Renal cortex interstitium (tissue), 11 donors: ENCODE measurements around the gene TBC1D24. TPM values are rescaled to one million over a fixed set of nuclear protein-coding genes. Genes with fewer than 3 reads are reported as not detected.

ENCODE experiments used
- DNase-seq, 11 donors: peaks; one replicate each; pipeline ENCODE4 v3.0.0-alpha.2; 2013; ENCODE audit warnings: low read depth in 9 of 11, low spot score in 4 of 11; ENCODE audit errors: extremely low read depth in 1 of 11
- polyA plus RNA-seq, 3 donors: library from polyadenylated mRNA; unstranded; fragments of 120-200 nt; gene quantifications; one replicate each; pipeline ENCODE4 v1.2.1, GENCODE V29; 2013; ENCODE audit not compliant: insufficient read length in 3 of 3

The TBC1D24 gene
- polyA plus RNA-seq, 3 donors = 15.2 to 19.6 (median 19.0) TPM

DNA sequence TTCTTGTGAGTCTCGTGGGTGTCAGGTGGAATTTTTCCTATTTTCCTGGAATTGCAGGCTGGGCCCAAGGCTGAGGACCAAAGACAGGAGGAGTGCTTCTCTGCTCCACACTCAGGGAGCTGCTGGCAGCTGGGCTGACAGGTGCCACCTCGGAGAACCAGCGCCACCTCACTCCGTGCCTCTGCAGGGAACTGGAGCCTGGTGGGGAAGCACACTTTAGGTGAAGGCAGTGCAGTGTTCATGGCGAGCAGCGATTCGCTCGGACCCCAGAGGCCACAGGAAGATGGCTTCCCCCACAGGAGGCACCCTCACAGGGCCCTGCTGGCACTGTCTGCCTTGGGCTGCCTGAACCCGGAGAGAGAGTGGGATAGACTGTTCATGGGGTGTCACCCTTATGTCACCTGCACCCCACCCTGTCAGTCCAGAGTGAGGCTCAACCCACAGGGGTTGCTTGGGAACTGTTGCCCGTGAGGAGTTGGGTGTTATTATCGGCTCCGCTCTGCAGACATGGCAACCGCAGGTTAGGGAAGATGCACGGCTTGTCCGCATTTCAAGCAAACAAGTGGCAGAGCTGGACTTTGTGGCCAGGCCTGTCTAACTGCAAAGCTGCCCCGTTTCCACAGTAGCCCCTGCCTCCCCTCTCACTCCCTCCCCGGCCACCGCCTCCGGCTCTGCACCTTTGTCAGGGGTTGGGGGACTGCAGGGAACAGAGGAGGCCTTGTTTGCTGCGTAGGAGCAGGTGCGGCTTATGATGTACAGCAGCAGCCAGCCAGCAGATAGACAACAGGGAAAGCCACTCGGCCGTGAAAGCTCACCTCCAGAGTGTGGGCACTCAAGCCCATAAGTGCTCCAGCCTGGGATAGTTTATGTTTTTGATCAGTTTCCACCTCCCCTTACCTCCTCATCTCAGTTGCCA is 15.5 kb downstream of the TBC1D24 start:
- no peak for DNase-seq

- no peak for DNase-seq
Observed at GRCh38 chr16:2492292-2492691, 17.4 kb downstream of the TBC1D24 start.

GRCh38 chr16:2493605-2494004 is 18.7 kb downstream of the TBC1D24 start:
- DNase-seq = no peak

- DNase-seq = no peak
Observed at GRCh38 chr16:2494616-2495015, 19.7 kb downstream of the TBC1D24 start.

DNA sequence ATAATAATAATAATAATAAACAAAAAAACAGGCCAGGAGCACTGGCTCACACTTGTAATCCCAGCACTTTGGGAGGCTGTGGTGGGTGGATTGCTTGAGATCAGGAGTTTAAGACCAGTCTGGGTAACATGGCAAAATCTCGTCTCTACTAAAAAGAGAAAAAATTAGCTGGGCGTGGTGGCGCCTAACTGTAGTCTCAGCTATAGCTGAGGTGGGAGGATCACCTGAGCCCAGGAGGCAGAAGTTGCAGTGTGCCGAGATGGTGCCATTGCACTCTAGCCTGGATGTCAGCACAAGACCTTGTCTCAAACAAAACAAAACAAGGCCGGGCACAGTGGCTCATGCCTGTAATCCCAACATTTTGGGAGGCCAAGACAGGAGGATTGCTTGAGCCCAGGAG is 20.1 kb downstream of the TBC1D24 start:
- no peak for DNase-seq

DNA sequence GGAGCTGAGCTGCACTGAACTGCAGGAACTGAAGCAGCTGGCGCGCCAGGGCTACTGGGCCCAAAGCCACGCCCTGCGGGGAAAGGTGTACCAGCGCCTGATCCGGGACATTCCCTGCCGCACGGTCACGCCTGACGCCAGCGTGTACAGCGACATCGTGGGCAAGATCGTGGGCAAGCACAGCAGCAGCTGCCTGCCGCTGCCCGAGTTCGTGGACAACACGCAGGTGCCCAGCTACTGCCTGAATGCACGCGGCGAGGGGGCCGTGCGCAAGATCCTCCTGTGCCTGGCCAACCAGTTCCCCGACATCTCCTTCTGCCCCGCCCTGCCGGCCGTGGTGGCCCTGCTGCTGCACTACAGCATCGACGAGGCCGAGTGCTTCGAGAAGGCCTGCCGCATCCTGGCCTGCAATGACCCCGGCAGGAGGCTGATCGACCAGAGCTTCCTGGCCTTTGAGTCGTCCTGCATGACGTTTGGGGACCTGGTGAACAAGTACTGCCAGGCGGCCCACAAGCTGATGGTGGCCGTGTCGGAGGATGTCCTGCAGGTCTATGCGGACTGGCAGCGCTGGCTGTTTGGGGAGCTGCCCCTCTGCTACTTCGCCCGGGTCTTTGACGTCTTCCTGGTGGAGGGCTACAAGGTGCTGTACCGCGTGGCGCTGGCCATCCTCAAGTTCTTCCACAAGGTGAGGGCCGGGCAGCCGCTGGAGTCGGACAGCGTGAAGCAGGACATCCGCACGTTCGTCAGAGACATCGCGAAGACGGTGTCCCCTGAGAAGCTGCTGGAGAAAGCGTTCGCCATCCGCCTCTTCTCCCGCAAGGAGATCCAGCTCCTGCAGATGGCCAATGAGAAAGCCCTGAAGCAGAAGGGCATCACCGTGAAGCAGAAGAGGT is 21.5 kb downstream of the TBC1D24 start:
- no peak for DNase-seq

DNA sequence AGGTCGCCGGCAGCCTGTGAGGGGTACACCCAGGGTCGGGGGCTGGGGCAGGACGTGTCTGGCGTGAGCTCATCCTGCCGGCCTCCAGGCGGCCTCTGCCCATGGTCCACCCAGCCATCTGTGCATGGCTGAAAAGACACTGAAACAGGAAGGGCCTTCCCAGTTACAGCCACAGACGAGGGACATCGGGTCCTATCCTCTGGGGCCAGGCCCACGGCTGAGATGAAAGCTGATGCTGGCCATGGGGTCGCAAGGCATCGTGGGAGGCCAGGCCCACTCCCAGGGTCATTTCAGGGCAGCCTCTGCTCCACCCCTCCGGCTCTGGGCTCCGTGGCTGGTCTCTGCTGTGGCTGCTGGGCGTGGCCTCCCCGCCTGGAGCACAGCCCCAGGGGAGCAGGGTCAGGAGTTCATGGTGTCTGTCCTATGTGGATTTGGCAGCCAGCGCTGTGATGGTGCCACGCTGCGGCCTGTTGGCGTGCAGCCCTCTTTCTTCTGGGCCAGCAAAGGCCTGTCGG is 22.2 kb downstream of the TBC1D24 start:
- DNase-seq = no peak

DNA sequence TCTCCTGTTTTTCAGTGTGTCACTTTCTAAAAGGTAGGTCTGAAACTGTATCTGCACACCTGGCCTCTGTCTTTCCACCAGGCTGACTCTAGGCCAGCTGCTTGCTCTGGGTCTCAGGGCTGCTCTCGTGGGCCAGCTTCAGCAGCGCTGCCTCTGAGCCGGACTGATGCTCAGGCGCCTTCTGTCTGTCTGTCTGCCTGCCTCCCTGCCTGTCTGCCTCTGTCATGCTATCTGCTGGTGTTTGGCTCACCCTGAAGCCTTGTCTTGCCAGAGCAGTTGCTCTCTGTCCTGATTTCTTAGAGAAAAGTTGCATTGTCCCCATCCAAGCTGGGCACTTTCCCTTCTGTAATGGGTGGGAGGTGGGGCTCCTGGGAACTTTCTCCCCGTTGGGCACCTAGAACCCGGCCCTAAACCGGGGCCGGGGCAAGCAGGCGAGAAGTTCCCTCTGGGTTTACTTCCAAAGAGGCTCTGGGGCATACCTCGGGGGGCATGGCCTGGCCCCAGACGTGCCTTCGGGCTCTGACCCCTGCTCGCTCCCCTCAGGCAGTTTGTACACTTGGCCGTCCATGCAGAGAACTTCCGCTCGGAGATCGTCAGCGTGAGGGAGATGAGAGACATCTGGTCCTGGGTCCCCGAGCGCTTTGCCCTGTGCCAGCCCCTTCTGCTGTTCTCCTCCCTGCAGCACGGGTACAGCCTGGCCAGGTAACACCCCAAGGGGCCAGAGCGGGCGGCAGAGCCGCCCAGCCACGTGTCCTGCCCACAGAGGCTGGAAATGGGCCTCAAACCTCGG is 23.0 kb downstream of the TBC1D24 start:
- no peak for DNase-seq

DNA sequence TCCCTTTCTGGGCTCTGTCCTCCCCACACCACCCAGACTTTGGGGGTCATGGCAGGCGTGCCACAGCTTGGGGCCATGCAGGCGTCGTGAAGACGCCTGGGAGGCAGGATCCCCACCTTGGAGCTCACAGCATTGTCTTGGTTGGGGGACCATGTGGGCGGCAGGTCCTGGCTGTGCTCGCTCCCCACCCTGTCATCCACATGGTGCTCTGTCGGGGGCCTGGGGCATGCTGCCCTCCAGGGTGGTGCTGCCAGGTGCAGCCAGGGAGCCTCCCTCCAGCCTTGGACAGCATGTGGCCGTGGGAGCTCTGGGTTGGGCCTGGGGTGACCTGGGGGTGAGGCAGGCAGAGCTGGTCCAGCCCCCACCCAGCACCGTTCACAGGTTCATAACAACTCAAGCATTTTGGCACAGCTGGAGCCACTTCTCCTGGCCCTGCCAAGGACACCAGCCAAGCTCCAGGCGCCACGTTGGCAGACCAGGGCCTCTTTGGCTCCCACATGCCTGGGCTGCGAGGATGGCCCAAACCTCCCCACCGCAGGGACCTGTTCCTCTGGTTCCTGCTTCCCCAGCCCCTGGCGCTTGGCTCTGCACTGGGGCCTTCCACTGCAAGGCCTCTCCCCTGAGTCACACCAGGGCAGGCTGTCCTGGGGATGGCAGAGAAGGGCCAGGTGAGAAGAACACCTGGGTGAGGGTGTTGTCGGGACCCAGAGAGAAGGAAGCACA is 23.8 kb downstream of the TBC1D24 start:
- no peak for DNase-seq

DNA sequence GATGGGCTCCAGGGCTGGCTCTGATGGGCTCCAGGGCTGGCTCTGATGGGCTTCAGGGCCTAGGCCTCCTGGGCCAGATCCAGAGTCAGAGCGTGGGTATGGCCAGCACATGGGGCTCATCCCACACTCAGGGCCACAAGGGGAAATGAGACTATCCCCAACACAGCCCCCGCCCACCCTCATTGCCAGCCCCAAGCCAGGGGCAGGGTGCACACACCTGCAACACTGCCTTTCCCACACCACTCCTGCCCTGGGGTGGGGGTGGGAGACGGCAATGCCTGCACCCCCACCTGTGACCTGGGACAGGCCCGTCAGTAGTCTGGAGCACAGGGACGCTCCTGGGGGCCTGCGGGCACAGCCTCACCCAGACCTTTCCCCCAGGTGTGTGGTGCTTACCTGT is 24.5 kb downstream of the TBC1D24 start:
- DNase-seq = no peak

DNA sequence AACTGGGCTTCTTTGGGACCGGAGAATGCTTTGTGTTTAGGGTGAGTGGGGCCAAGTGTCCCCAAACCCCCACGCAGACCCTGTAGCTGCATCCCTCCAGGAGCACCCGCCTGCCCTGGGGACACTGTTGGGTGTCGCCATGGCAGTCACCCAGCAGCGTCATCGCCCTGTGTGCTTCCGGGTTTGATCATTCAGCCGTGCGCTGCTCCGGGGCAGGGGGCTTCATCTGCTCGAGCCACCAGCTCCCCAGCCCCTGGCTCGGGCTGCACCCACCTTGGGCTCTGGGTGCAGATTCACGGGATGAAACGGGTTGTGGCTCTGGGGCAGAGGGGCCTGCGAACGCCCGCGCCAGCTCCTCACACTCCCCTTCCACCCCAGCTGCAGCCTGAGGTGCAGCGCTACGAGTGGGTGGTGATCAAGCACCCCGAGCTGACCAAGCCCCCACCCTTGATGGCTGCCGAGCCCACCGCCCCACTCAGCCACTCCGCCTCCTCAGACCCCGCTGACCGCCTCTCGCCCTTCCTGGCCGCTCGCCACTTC is 25.0 kb downstream of the TBC1D24 start:
- DNase-seq = no peak

- no peak for DNase-seq
Observed at GRCh38 chr16:2500430-2500917, 25.5 kb downstream of the TBC1D24 start.

- DNase-seq = peak; percentile 69 to 86 (median 85)
Observed at GRCh38 chr16:2500918-2501750, 26.2 kb downstream of the TBC1D24 start.

DNA sequence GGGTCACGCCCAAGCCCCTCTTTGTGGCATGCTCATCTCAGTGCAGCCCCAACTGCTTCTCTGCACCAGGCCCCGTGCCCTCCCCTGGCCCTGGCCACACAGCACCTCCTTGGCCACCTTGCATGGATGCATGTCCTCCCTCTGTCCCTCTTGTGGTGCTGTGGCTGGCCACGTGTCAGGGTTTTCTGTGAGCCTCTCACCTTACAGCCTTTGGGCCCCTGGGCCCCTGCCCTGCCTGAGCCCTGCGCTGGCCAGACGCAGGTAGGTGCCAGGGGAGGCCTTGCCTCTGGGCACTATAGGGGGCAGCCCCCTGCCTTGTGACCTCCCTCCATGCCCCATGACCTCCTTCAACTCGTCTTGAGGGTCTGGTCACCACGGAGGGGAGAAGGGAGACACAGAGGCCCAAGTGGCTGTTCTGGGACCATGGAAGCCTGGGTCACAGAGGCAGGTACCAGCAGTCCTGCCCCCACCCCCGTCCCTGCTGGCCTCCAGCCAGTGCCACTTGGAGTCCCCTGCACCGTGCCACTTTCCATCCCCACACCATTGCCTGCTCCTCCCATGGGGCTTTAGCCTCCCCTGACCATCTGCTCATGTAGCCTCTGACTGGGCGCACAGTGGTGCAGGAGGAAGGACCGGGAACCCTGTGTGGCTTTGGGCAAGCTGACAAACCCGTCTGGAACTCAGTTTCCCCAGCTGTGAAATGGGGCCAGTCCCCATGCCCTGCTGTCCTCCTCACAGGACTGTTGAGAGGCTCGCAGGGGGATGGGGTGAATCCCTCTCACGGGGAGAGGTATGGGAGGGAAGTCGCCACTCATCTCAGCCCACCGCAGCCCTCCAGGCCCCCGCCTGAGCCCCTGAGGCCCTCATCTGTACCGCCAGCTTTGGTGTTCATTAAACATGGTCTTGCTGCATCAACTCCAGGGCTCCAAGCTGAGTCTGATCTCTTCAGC is 27.3 kb downstream of the TBC1D24 start:
- DNase-seq = no peak

GRCh38 chr16:2505695-2506094 is 30.8 kb downstream of the TBC1D24 start:
- no peak for DNase-seq

DNA sequence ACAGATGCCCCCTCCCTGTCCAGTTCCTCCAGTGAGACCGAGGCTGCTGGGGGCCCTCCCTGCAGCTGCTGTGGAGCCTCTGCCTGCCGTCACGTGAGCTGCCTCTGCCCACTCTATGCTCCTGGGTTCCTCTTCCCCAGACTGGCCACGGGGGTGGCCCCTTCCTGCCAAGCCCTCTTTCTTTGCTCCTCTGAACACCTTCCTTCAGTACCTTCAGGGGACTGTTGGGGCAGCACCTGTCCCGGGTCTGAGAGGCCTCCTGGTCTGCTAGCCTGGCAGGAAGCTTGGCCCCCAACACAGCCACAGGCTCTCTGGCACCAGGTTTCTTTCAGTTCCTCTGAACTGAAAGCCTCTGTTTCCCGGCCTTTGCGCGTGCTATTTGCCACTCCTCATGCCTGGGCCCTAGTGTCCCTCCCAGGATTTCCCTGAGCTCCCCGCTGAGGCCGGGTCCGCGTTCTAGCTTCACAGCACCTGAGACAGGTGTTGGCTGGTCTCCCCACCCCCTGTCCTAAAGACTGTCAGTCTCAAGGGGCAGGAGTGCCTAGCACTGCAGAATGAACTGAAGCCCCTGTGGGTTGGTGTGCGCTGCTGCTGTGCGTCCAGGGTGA is 32.2 kb downstream of the TBC1D24 start:
- DNase-seq = no peak
